ENCODE data around the gene BNIP1.

The BNIP1 gene

GRCh38 chr5:173161148-173161547 lies 16.8 kb downstream of the BNIP1 start:
- H3K4me3 ChIP-seq (ENCODE audit: low read length) = no peak overlapping the region
- DNase-seq (ENCODE audit: low read depth, low spot score) = no peak

- H3K4me3 ChIP-seq (ENCODE audit: low read length) = no peak overlapping the region
- no peak for DNase-seq (ENCODE audit: low read depth, low spot score)
Observed at GRCh38 chr5:173163219-173163618, 18.9 kb downstream of the BNIP1 start.

GRCh38 chr5:173165177-173166016 lies 21.1 kb downstream of the BNIP1 start:
- DNase-seq (ENCODE audit: low read depth, low spot score) = no peak

DNA sequence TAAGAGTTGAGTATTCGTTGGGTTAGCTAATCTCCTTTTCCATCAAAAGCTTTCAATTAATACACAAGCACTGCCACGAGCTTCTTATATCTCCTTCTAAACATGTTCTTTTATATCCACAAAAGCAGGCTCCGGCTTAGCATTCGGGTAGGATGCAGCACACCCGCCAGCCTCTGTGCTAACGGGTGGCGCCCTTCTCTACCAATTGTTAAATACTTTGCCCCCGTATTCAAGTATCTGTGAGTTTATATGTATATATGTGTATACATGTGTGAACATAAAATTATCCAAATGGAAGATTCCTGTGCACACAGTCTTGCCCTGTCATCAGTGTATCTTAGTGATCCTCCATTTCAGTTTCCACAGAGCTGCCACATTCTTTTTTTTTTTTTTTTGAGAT lies 27.8 kb downstream of the BNIP1 start:
- H3K4me3 ChIP-seq (ENCODE audit: low read length) = no peak overlapping the region
- DNase-seq (ENCODE audit: low read depth, low spot score) = no peak

More at GRCh38 chr5:173165177-173166016, 21.1 kb downstream of the BNIP1 start:
- no peak overlapping the region for H3K4me3 ChIP-seq (ENCODE audit: low read length)

- DNase-seq (ENCODE audit: low read depth, low spot score) = no peak
- no peak overlapping the region for H3K4me3 ChIP-seq (ENCODE audit: low read length)
Observed at GRCh38 chr5:173175523-173175922, 31.2 kb downstream of the BNIP1 start.

DNA sequence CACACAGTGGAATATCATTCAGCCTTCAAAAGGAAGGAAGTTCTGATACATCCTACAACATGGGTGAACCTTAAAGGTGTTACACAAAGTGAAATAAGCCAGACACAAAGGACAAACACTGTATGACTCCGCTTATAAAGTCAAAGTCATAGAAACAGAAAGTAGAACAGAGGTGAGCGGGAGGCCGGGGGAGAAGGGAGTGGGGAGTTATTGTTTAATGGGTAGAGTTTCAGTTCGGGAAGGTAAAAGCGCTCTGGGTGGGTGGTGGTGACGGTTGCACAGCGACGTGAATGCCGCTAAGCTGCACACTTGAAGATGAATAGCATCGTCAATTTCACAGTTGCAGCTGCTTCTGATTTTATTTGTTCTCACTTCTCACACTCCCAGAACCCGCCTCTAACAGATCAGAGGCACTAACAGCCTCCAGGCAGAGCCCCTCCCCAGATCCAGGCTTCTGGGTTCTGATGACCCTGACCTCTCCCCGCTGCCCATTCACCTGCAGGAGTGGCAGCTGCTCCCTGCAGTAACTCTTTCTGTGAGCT lies 34.1 kb downstream of the BNIP1 start:
- H3K4me3 ChIP-seq (ENCODE audit: low read length) = no peak overlapping the region

DNA sequence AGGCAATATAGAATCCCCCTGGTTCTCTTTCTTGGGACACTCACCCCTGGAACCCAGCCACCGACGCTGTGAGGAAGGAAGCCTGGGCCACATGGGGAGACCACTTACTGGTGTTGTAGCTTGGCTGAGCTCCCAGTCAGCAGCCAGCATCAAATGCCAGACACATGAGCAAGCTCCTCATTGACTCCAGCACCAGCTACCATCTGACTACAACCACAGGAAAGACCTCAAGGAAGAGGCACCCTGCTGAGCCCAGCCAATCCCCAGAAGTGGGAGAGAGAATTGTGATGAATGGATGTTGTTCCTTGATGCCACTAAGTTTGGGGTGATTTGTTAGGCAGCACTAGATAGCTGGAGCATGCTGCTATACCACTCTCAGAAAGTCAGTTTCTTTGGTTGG lies 36.0 kb downstream of the BNIP1 start:
- no peak overlapping the region for H3K4me3 ChIP-seq (ENCODE audit: low read length)
- no peak for DNase-seq (ENCODE audit: low read depth, low spot score)

More for the DNA sequence above, 34.1 kb downstream of the BNIP1 start:
- DNase-seq (ENCODE audit: low read depth, low spot score) = no peak

- H3K4me3 ChIP-seq (ENCODE audit: low read length) = no peak overlapping the region
- DNase-seq (ENCODE audit: low read depth, low spot score) = peak; percentile 33
Observed at GRCh38 chr5:173187054-173187743, 42.9 kb downstream of the BNIP1 start.

- DNase-seq (ENCODE audit: low read depth, low spot score) = no peak
- H3K4me3 ChIP-seq (ENCODE audit: low read length) = no peak overlapping the region
Observed at GRCh38 chr5:173188280-173188679, 43.9 kb downstream of the BNIP1 start.

DNA sequence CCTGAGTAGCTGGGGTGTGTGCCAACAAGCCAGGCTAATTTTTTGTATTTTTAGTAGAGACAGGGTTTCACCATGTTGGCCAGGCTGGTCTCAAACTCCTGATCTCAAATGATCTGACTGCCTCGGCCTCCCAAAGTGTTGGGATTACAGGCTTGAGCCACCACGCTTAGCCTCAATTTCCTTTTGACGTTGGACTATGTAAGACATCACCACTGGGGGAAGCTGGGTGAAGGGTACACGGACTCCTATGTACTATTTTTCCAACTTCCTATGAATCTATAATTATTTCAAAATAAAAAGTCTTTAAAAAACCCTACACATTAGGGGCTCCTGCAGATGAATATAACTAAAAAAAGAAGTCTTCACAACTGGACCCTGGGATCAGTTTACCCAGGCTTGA lies 46.7 kb downstream of the BNIP1 start:
- no peak overlapping the region for H3K4me3 ChIP-seq (ENCODE audit: low read length)
- no peak for DNase-seq (ENCODE audit: low read depth, low spot score)

GRCh38 chr5:173191561-173191960 lies 47.2 kb downstream of the BNIP1 start:
- H3K4me3 ChIP-seq (ENCODE audit: low read length) = no peak overlapping the region
- no peak for DNase-seq (ENCODE audit: low read depth, low spot score)

- no peak overlapping the region for H3K4me3 ChIP-seq (ENCODE audit: low read length)
- no peak for DNase-seq (ENCODE audit: low read depth, low spot score)
Observed at GRCh38 chr5:173192561-173192960, 48.2 kb downstream of the BNIP1 start.

GRCh38 chr5:173196133-173196952 lies 52.0 kb downstream of the BNIP1 start:
- no peak for DNase-seq (ENCODE audit: low read depth, low spot score)
- no peak overlapping the region for H3K4me3 ChIP-seq (ENCODE audit: low read length)

DNA sequence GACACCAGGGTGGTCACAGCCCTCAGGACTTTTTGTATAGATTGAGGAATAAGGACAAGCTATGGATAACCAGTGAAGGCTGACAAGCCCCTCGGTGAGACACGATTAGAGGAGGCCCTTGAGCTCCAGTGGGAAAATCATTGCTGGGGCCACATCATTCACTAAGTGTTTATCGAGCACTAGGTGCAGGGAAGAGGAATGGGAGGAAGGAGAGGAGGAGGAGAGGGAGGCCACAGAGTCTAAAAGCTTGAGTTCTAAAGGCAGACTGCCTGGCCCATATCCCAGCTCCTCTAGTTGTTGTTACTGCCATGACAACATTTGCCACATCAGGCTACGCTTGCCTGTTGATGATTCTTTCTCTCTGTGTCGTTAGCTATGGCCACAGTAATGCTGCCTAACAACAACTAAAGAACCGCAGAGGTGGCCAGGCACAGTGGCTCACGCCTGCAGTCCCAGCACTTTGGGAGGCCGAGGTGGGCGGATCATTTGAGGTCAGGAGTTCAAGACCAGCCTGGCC lies 53.1 kb downstream of the BNIP1 start:
- no peak for DNase-seq (ENCODE audit: low read depth, low spot score)
- H3K4me3 ChIP-seq (ENCODE audit: low read length) = no peak overlapping the region

DNA sequence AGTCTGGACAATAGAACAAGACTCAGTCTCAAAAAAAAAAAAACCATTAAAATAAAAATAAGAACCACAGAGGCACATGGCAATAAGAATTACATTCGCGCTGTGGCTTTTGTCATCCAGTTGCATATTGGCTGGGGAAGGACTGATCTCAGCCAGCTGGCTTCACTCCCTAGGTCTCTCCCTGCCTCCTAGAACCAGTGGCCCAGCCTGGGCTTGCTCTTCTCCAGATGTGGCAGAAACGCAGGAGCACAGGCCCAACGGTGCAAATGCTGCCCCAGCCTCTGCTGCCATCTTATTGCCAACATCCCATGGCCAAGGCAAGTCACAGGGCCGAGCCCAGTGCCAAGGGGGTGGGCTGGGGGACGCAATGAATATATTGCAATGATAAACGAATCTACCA lies 53.7 kb downstream of the BNIP1 start:
- H3K4me3 ChIP-seq (ENCODE audit: low read length) = no peak overlapping the region
- no peak for DNase-seq (ENCODE audit: low read depth, low spot score)

- H3K4me3 ChIP-seq (ENCODE audit: low read length) = no peak overlapping the region
- DNase-seq (ENCODE audit: low read depth, low spot score) = no peak
Observed at GRCh38 chr5:173200356-173200755, 56.0 kb downstream of the BNIP1 start.

DNA sequence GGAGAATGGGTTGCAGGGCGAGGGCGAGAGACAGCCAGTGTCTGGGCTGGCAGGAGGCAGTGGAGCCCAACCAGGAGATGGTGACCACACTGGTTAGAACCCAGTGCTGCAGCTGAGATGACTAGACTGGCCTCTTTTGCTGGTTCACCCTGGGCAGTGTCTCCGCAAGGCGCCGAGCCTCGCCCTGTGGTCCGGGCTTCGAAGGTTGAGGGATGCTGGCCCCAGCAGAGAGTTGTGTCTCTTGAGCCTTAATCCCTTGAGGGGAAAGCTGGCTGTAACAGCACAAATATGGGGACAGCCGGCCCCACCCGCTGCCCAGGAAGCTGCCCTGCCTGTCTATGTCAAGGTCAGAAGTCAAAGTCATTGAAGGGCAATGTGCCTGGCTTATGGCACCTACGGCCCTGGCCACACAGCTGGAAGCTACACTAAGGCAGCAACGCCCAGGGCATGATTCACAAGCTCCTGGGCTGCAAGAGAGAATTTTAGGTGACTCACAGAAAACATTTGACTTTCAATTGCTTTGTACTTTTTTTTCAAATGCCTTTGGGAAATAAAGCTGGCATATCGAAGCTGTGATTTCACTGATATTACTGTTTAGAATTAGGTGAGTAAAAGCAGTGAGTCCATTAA lies 57.4 kb downstream of the BNIP1 start:
- H3K4me3 ChIP-seq (ENCODE audit: low read length) = no peak overlapping the region
- DNase-seq (ENCODE audit: low read depth, low spot score) = no peak

DNA sequence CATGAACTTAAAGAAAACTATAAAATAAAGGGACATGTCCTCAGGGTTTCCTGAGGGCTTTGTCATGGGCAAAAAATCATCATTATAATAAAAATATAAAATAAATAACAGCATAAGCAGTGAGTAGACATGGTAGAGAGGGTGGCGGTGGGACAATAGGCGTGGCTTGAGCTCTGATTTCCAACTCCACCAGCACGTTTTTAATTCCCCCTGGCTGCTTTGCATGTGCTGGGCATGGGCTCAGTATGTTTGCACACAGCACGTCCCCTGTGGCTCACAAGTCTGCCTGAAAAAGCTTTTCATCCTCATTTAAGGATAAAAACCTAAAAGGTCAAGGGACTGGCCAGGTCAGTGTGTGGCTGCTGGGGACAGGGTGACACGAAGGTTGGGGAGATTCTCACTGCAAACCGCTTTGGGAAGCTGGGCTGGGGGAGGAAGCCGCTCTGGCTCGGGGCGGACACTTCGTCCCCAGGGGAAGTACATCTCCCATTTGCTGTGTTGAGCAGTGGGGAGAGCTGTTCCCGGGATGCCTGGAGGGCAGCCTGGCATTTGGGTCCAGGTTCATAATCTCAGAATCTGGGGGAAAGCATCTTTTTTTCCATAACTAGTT lies 58.0 kb downstream of the BNIP1 start:
- H3K4me3 ChIP-seq (ENCODE audit: low read length) = no peak overlapping the region
- DNase-seq (ENCODE audit: low read depth, low spot score) = no peak

All from Jurkat, Clone E6-1 (cell line).